ENCODE results near the gene PMEPA1.

The PMEPA1 gene

GRCh38 chr20:57605045-57605444 lies 104.8 kb downstream of the PMEPA1 start:
- TF ChIP-seq ZFX (IDR thresholded peaks at IDR 0.05), result no peak
- TF ChIP-seq, protein P1, sequence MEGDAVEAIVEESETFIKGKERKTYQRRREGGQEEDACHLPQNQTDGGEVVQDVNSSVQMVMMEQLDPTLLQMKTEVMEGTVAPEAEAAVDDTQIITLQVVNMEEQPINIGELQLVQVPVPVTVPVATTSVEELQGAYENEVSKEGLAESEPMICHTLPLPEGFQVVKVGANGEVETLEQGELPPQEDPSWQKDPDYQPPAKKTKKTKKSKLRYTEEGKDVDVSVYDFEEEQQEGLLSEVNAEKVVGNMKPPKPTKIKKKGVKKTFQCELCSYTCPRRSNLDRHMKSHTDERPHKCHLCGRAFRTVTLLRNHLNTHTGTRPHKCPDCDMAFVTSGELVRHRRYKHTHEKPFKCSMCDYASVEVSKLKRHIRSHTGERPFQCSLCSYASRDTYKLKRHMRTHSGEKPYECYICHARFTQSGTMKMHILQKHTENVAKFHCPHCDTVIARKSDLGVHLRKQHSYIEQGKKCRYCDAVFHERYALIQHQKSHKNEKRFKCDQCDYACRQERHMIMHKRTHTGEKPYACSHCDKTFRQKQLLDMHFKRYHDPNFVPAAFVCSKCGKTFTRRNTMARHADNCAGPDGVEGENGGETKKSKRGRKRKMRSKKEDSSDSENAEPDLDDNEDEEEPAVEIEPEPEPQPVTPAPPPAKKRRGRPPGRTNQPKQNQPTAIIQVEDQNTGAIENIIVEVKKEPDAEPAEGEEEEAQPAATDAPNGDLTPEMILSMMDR (conservative IDR thresholded peaks at IDR 0.05), result no peak
- H3K27ac ChIP-seq, result no peak overlapping the region

DNA sequence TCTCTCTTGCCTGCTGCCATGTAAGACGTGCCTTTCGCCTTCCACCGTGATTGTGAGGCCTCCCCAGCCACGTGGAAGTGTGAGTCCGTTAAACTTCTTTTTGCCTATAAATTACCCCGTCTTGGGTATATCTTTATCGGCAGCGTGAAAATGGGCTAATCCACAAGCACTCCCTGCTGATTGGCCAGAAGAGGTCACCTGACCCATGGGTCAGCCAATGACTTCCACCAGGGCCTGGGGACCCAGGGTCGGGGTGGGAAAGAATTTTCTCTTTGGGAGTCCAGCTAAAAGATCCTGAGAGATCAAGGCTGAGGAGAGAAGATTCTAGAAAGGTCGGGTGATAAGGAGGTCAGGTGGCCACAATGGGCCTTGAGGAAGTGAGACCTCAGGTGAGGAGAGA lies 106.7 kb downstream of the PMEPA1 start:
- H3K27ac ChIP-seq, result no peak overlapping the region
- TF ChIP-seq, protein P1 (conservative IDR thresholded peaks at IDR 0.05), result no peak
- no peak for TF ChIP-seq ZFX (IDR thresholded peaks at IDR 0.05)

DNA sequence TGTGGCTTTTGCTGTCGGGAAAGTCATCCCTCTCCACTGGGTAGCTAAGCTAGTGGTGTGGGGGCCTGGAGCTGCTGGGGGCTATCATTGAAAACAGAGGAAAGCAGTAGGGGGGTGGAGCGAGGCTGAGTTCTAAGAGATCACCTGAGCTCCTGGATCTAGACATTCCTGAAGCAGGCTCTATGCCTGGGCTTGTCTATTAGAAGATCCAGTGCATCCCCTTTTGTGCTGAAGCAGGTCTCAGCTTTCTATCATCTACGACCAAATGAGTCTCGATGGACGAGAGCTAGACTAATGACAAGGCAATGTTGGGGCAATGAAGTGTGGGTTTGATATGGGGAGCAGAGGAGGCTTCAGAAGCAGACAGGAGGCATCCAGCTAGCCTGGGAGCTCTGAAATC lies 108.1 kb downstream of the PMEPA1 start:
- TF ChIP-seq ZFX (IDR thresholded peaks at IDR 0.05), result no peak
- TF ChIP-seq, protein P1 (conservative IDR thresholded peaks at IDR 0.05), result no peak
- H3K27ac ChIP-seq, result no peak overlapping the region

- TF ChIP-seq ZFX (IDR thresholded peaks at IDR 0.05), result no peak
- TF ChIP-seq, protein P1 (conservative IDR thresholded peaks at IDR 0.05), result no peak
- H3K27ac ChIP-seq, result no peak overlapping the region
These were observed 108.6 kb downstream of the PMEPA1 start for GRCh38 chr20:57601211-57601570.

GRCh38 chr20:57600320-57601210 lies 109.2 kb downstream of the PMEPA1 start:
- H3K27ac ChIP-seq, result no peak overlapping the region
- no peak for TF ChIP-seq ZFX (IDR thresholded peaks at IDR 0.05)
- TF ChIP-seq, protein P1 (conservative IDR thresholded peaks at IDR 0.05), result no peak

DNA sequence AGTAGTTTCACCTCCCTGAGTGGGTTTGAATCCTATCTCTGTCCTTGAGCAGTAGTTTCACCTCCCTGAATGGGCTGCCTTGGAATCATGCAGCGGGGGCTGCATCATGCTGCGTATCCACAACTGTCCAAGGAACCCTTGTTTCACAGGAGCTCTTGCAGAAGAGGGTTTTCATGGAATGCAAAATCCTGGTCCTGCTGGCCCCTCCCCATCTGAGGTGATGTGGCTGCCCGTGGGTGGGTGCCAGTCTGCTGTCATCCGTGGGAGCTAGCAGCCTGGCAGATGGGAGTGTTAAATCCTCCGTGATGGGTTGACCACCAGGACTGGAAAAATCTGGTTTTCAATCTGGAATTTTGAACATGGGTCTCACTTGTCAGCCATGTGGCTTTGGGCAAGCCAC lies 111.3 kb downstream of the PMEPA1 start:
- TF ChIP-seq, protein P1 (conservative IDR thresholded peaks at IDR 0.05), result no peak
- no peak for TF ChIP-seq ZFX (IDR thresholded peaks at IDR 0.05)

More for the DNA sequence above, 111.3 kb downstream of the PMEPA1 start:
- no peak overlapping the region for H3K27ac ChIP-seq
